NCI-H82 treated with DMSO at 0.1 percent for 48 hours (cell line): ENCODE results near the gene SLC16A8.
"Not testable (repeated sequence)": the region's sequence is repeated elsewhere in the genome, so short reads cannot be mapped to it uniquely, and the experiment has no call there.

Experiments
- DNase-seq: peaks from one replicate; lab custom pipeline; 2025; ENCODE audit not compliant: unreplicated experiment; lab: John Stamatoyannopoulos, UW

Gene SLC16A8

DNA sequence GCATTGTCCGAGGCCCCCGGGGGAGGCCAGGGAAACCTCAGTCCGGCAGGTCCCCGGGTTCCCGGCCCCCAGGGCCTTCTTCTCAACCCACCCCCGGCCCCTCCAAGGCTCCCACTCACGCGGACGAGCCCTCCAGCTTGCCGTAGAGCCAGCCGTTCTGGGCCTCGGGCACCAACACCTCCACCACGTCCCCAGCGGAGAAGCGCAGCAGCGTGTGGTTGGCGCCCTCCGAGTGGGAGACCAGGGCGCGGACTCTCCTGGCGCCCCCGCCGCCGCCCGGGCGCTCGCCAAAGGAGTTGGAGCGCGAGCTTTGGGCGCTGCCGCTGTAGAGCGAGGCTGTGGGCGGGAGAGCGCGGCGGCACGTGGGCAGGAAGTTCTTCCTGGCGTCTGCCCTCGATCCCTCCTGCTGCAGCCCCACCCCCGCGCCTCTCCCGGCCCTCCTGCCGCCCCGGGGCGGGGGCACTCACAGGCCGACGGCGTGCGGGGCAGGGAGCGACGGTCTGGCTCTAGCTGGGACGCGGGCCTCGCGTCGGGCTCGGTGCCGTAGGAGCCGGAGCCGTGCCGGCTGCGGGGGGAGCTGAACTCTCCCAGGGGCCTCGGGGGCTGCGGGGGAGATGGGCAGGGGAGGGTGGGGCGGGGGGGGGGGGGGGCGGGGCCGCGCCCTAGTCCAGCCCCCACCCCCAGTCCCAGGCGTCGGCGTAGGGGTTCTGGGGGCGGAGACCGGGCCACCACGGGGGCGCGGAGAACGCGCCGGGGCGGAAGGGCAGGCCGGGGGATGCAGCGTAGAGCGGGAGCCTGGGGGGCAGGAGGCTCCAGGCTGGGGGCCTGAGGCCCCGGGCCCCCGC is 4.9 kb upstream of the SLC16A8 start:
- DNase-seq: no peak

DNA sequence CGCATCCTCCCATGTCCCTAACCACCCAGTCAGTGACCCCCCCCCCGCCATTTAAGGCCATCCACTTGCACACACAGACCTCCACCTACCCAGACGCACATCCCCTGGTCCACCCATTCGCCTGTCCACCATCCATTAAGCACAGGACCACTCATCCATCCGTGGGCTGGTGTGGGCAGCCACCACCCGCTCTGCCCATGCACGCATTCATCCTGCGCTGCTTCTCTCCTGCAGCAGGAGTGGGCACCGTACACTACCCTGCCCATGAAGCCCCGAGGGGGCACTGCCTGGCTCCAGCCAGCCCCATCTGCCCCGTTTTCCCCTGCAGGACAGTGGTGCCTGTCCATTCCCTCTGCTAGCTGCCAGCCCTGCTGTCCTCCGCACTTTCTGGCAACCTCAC is 3.9 kb upstream of the SLC16A8 start:
- DNase-seq: no peak

DNA sequence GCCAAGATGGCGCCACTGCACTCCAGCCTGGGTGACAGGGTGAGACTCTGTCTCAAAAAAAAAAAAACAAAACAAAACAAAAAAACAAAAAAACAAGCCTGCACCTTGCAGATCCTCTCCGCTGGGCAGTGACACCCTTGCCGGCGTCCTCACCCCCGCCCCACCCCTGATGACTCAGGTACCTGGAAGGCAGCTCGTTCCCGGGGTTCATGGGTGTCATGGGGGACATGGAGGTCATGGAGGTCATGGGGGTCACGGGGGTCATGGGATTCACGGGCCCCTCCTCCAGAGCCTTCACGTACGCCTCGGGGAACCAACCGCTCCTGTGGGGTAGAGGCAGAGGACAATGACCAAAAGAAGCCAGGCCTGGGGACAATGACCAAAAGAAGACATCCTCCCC is 3.0 kb upstream of the SLC16A8 start:
- no peak for DNase-seq

DNA sequence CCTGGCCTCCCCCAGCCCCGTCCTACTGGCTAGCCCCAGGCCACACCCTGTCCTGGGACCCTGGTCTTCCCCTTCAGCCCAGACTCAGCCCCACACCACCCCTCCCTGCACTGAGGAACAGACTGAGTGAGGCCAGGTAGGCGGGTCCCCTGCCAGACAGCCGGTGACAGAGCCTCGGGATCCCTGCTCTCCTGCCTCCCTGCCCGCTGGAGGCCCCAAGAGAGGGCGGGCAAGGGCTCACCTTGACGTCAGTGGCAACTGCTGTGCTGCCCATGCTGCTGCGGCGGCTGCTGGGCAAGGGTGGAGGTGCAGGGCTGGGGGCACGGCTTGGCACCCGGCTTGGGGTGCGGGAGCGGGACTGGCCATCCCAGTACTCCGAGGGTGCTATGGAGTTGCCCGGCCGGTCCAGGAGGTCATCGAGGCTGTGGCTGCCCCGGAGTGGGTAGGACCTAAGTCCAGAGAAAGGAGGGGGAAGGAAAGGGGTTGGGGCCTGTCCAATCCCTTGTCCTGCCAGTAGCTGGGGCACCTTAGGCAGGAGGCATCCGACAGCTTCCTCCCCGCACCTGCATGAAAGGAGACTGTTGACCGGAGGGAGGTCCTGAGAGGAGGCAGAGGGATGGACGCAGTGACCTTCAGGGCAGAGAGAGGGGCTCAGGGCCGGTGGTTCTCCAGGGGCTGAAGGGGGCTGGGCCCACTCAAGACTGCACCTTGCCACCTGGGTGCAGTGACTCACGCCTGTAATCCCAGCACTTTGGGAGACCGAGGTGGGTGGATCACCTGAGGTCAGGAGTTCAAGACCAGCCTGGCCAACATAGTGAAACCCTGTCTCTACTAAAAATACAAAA is 2.2 kb upstream of the SLC16A8 start:
- no peak for DNase-seq

DNA sequence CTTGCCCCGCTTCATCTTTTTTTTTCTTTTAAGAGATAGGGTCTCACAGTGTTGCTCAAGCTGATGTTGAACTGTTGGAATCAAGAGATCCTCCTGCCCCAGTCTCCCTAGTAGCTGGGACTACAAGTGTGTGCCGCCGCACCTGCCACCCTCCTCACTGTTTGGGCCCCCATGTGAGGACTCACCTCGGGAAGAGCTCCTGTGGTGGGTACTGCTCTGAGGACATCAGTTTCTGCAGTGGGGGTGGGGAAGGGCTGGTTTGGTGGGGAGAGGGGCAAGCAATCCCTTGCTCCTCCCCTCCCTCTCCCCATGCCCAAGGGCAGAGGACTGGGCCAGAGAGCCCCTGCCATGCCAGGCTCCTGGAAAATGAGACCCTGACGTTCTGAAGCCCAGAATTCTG is 1.5 kb upstream of the SLC16A8 start:
- no peak for DNase-seq

DNA sequence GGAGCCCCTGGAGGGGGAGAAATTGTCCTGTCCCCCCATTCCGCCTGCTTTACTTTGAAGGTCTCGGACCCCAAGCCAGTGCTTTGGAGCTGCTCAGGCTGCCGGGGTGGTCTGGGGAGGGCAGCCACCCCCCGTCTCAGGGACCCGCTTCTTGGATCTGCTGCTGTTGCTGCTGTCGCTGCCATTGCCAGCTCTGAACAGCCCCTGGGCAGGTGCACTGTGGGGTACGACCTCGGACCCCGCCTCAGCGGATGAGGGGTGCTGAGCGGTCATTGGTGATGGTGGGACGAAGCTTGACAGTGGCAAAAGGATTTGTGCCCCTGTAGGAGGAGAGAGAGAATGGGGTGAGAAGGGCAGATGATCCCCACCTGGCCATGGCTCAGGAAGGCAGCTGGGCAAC is 1.1 kb upstream of the SLC16A8 start:
- DNase-seq: no peak

DNA sequence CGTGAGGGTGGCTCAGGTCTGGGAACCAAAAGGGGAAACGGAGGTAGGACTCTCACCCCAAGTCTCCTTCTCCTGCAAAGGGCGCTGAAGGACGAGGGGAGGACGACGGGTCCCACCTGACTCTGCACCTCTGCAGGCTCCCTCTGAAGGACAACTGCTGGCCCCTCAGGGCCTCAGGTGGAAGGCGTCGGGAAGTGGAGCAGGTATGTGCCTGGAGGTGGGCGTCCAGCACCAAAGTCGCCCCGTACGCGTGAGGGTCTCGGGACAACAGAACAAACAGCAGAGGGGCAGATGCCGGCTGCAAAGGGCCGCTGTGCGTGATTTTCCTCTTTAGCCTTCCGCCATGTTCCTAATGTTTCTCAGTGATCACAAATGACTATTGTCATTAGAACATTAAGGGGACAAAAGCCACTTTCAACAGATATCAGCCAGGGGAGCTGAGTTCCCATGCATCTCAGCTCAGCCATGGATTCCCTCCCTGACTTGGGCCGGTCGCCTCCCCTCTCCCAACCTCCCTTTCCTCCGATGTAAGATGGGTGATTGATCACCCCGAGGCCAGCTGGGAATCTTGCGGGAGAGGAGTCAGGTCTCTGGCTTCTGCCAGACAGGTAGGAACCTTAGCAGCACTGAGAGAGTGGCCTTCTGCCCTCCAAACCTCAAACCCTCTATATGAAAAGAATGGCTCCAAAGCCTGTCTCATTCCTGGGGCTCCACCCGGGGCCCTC is 836 bp downstream of the SLC16A8 start:
- DNase-seq: no peak

DNA sequence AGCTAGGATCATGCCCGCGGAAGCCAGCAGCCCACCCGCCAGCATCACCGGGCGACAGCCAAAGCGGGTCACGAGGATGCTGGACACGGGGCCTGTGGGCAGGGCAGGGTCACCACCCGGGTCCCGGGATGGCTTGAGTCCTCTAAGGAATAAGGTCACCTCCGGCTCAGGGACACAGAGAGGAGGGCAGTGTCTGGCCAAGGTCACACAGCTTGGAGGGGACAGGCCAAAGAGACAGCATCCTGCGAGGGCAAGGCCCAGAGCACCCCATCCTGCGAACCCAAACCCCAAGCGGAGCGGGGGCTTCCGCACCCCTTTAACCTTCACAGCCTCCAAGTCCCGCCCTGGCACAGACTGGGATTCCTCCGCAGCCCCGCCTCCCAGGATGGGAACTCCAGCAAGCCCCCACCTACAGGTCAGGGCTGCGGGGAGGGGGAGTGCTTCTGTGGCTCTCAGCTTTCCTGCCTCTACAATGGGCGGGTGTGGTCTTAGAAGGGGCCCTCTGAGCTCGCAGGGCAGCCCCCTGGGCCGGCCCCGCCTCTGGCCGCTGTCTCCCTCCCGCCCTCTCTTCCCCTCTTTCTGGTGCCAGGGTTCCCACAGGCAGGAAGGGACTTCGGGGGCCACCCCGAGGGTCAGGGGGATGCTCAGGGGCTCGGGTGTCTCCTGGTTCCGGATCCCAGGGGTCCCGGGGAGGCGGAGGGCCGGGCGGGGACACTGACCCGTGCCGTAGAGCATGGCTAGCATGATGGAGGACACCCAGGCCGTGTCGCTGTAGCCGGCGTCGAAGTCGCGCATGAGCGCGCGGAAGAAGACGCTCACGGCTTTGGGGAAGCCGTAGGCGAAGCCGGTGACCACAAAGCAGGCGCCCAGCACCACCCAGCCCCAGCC is 1.8 kb downstream of the SLC16A8 start:
- no peak for DNase-seq

DNA sequence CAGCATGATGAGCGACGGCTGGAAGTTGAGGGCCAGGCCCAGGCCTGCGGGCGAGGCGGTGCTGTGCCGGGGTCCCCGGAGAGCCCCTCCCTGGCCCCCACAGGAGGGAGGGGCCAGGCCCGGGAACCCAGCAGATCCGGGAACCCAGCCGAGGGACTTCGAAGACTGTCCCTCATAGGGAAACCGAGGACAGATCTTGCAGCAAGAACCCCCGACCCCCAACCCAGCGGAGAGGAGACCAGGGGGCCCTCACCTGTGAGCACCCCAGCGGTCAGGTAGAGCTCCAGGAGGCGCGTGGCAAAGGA is 2.4 kb downstream of the SLC16A8 start:
- no peak for DNase-seq

DNA sequence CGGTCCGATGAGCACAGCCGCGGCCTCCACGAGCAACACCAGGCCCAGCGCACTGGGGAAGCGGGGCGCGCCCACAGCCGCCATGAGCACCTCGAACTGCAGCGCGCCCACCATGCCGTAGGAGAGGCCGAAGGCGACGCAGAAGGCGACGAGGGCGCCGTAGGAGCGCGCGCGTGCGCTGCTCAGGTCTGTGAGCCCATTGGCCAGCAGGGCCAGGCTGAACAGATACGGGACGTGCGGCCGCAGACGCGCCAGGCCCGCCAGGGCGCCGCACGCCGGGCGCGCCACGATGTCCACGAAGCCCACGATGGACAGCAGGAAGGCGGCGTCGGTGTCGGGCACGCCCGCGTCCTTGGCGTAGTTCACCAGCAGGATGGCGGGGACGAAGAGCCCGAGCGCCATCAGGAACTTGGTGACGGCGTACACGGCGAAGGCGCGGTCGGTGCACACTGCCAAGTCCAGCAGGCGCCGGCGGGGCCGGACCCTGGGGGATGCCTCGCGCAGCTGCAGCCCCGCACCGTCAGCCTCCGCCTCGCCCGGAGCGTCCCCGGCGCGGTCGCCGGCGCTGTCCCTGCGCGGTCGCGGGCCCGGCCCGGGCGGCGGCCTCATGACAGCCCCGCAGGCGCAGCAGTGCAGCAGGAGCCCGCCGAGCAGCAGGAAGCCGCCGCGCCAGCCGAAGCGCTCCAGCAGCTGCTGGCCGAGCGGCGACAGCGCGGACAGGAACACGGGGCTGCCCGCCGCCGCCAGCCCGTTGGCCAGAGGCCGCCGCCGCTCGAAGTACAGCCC is 2.9 kb downstream of the SLC16A8 start:
- DNase-seq: no peak

DNA sequence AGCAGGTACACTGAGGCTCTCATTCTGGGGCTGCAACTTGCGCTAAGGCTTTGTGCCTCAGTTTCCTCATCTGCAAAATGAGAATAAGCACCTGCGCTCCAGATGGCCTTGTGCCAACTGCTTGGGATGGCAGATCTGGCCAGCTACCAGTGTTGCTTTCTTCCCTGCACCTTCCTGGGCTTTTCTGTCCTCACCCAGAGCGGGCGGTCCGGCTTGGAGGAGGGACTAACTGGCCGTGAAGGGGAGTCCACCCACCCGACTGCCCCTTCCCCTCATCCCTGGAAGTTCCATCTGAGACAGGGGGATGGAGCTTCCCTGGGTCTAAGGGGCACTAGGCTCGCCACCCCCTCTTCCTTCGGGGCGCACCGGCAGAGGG is 3.5 kb downstream of the SLC16A8 start:
- no peak for DNase-seq

DNA sequence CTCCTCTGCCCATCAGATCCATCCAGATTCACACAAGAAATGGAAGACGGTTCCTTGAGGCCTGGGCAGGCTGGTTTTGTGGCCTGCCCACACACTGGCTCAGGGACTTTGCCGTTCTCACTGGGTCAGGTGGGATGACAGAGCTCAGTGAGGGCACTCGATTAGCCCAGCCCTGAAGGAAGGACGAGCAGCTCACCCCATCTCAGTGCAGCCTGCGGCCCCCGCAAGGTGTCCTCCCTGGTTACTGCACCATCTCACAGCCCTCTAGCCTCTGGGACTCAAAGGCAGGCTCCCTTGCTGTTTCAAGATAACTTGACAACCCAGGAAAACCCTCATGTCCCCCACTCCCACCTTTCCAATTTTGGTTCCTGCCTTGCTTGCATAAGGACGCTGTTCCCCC is 4.2 kb downstream of the SLC16A8 start:
- DNase-seq: no peak

DNA sequence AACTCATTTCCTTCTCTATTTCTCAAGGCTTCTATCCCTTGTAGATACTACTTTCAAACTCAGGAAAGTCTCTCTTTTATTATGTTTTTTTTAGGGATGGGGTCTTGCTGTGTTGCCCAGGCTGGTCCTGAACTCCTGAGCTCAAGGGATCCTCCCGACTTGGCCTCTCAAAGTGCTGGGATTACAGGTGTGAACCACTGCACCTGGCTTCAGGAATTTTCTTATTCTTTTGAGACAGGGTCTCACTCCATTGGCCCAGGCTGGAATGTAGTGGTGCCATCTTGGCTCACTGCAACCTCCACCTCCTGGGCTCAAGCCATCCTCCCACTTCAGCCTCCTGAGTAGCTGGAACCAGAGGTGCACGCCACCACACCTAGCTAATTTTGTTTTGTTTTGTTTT is 4.8 kb downstream of the SLC16A8 start:
- not testable (repeated sequence) for DNase-seq

DNA sequence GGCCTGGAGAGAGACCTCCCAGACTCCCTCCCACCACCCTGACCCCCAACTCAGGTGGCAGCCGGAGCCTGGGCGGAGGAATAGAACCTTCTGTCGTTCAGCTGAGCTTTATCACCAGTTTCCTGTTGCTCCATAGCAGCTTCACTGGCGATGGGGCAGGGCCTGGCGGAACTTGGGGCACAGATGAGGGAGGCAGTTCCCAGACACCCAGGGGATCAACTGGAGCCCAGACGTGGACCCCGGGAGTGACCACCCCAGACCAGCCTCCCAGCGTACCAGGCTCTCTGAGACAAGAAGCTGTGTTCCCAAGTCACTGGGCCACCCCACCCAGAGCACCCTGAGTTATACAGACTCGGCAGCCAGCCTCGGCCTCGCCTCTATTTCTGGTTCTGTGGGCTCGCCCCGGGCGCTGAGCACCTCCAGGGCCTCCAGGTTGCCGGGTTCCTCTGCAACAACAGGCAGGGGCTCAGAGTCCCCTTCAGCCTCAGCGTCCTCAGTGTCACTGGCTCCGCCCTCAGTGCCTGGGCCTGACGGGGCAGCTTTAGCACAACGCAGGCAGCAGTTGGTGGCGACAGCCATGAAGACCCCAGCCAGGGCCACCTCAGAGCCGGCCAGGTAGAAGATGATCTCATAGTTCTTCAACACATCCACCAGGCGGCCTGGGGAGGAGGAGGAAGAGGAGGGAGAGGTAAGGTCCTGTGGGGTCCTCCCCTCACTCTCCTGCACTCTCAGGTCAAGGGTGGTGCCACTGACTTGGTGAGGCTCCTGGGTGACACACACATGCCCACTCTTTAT is 5.7 kb downstream of the SLC16A8 start:
- DNase-seq: no peak

DNA sequence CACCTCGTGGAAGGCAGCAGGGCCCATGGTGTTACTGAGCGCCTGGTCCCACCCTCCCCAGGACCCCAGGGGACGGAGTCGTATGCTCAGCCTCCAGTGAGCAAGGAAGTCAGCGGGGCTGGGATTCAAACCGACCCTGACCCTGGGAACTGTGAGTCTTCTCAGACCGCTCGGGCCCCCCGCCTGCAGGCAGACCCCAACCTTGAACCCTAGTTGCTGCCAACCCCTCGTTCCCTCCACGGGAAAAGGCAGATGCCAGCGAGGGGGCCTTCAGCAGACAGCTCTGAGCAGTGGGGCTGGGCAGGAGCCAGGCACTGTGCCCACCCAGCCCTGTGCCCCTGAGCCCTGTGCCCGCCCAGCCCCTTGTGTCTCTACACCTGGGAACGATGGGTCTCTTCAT is 6.4 kb downstream of the SLC16A8 start:
- no peak for DNase-seq

DNA sequence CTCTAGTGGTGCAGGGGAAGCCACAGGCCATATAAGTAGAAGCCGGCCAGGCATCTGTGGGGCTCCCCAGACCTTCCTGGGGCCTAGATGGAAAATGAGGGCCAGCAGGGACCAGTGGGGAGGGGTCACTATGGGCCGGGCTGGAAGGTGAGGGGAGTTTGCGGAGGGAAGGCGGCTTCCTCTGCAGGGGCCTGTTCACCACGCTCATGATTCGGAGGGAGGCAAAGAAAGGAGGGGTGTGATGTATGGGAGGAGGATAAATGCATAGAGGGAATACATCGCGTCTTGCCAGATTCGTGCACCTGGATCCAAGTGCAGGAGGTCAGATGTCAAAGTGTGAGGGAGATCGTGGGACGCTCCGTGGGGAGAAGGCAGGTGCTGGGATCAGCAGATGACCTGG is 6.9 kb downstream of the SLC16A8 start:
- no peak for DNase-seq

DNA sequence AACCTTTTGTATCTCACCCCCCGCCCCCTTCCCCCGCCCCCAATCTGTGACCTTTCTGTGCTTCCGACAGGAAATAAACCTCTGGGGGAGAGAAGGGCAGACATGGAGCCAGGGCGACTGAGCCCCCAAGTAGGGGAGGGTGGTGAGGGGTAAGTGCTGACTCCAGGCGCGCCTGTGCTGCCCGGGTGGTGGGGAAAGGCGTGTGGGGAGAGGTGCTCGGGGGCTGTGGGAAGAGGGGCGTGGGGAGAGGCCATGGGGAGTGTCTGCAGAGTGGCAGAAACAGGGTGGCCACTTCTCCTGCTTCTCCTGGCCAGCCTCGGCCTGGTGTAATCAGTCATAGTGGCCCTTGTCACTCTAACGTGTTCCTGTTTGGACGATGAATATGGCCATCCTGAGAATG is 8.0 kb downstream of the SLC16A8 start:
- no peak for DNase-seq

DNA sequence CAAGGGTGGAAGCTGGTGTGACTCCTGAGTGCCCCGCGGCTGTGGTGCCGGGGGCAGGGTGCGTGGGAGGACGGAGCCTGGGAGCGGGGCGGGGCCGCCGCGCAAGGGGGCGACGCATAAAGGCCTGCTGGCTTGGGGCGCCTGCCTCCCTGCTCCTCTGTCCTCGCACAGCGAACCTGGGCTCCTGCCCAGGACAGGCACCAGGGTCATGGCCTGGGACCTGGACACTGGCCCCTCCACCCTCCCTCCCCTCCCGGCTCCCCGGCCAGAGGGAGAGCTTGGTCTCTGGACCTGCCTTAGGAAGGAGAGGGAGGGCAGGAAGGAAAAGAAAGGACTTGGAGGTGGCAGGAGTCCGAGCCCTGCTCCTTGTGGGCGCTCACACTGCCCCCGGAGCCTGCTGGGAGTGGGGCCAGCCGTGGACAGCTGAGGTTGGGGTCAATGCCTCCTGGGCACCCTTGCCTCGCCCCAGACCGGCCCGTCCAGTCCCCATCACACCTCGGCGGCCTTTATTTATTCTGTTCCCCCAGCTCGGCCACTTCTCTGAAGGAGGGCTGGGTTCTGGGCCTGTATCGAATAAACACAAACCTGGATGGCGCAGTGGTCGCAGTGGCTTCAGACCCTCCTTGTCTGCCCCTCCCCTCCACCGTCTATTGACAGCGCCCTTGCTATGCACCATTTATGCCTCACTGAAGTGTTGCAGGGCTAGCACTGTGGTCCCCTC is 8.7 kb downstream of the SLC16A8 start:
- no peak for DNase-seq
